B cell (primary cell): ENCODE results near the gene SLC2A4RG. TPM values are rescaled to one million over a fixed set of nuclear protein-coding genes. Genes with fewer than 3 reads are reported as not detected.

Source experiments
- polyA plus RNA-seq: library from polyadenylated mRNA; depleted of rRNA; stranded (reverse); fragments of >200 nt; gene quantifications from 2 replicates; pipeline ENCODE4 v1.2.3, GENCODE V29; 2012
- small RNA-seq: library from RNA; depleted of rRNA; stranded (forward); fragments of <200 nt; gene quantifications from one replicate; pipeline ENCODE3, GENCODE V24; 2012; ENCODE audit warnings: low replicate concordance, low read depth; ENCODE audit not compliant: insufficient read length
- total RNA-seq, 2 donors: library from RNA; stranded (reverse); fragments of 120-200 nt in 1 of 2; gene quantifications; 1 replicate in 1 of 2; 2 replicates in 1 of 2; pipeline versions ENCODE4 v1.2.3 to v1.2.4, GENCODE V29; 2013 to 2022

Gene SLC2A4RG
- total and polyA plus RNA-seq, 2 donors (not counting 1 experiment from before 2014, with no cell fraction given) = 39.7 to 49.4 TPM

Small RNAs within 50 kb of the gene (small RNA-seq; reads per million reads assigned to genes)
- not detected for gene LIME1
- gene TNFRSF6B = not detected

Other genes with a start within 250 kb of the SLC2A4RG start
- 1.8 and 2.2 TPM in 2 replicates for gene EEF1A2, start 240.7 kb upstream of the SLC2A4RG start, total RNA-seq
- gene EEF1A2, start 240.7 kb upstream of the SLC2A4RG start, polyA plus RNA-seq = 2.4 and 2.9 TPM in 2 replicates
- 149 and 162 TPM in 2 replicates for gene PPDPF, start 219.0 kb upstream of the SLC2A4RG start, total RNA-seq
- gene PPDPF, start 219.0 kb upstream of the SLC2A4RG start, polyA plus RNA-seq = 93.5 and 144 TPM in 2 replicates
- gene PTK6, start 202.4 kb upstream of the SLC2A4RG start, total RNA-seq = 0.75 and 0.86 TPM in 2 replicates
- 2.3 and 2.8 TPM in 2 replicates for gene PTK6, start 202.4 kb upstream of the SLC2A4RG start, polyA plus RNA-seq
- gene SRMS, start 192.0 kb upstream of the SLC2A4RG start, total RNA-seq = 0.17 and 0.27 TPM in 2 replicates
- 0.26 and 0.54 TPM in 2 replicates for gene SRMS, start 192.0 kb upstream of the SLC2A4RG start, polyA plus RNA-seq
- 3.8 and 5.1 TPM in 2 replicates for gene FNDC11, start 185.6 kb upstream of the SLC2A4RG start, total RNA-seq
- gene FNDC11, start 185.6 kb upstream of the SLC2A4RG start, polyA plus RNA-seq = 32.3 and 34.2 TPM in 2 replicates
- 52.6 and 53.7 TPM in 2 replicates for gene HELZ2, start 165.5 kb upstream of the SLC2A4RG start, total RNA-seq
- gene HELZ2, start 165.5 kb upstream of the SLC2A4RG start, polyA plus RNA-seq = 36.3 and 40.6 TPM in 2 replicates
- 24.5 and 26.1 TPM in 2 replicates for gene GMEB2, start 112.7 kb upstream of the SLC2A4RG start, total RNA-seq
- 17.7 and 26.3 TPM in 2 replicates for gene GMEB2, start 112.7 kb upstream of the SLC2A4RG start, polyA plus RNA-seq
- 32.2 and 35.0 TPM in 2 replicates for gene STMN3, start 86.4 kb upstream of the SLC2A4RG start, total RNA-seq
- gene STMN3, start 86.4 kb upstream of the SLC2A4RG start, polyA plus RNA-seq = 56.4 and 59.4 TPM in 2 replicates
- gene RTEL1, start 81.5 kb upstream of the SLC2A4RG start, total RNA-seq = 32.6 and 35.3 TPM in 2 replicates
- gene RTEL1, start 81.5 kb upstream of the SLC2A4RG start, polyA plus RNA-seq = 15.1 and 21.2 TPM in 2 replicates
- gene TNFRSF6B, start 43.1 kb upstream of the SLC2A4RG start, total RNA-seq = not detected in 2 replicates
- gene TNFRSF6B, start 43.1 kb upstream of the SLC2A4RG start, polyA plus RNA-seq = 6.7 and 7.8 TPM in 2 replicates
- gene ARFRP1, start 31.8 kb upstream of the SLC2A4RG start, total RNA-seq = 73.3 and 75.5 TPM in 2 replicates
- gene ARFRP1, start 31.8 kb upstream of the SLC2A4RG start, polyA plus RNA-seq = 41.0 and 42.1 TPM in 2 replicates
- 46.1 and 47.5 TPM in 2 replicates for gene ZGPAT, start 31.7 kb upstream of the SLC2A4RG start, total RNA-seq
- gene ZGPAT, start 31.7 kb upstream of the SLC2A4RG start, polyA plus RNA-seq = 62.1 and 71.7 TPM in 2 replicates
- 14.5 and 14.8 TPM in 2 replicates for gene LIME1, start 3.1 kb upstream of the SLC2A4RG start, total RNA-seq
- 63.0 and 95.2 TPM in 2 replicates for gene LIME1, start 3.1 kb upstream of the SLC2A4RG start, polyA plus RNA-seq
- 0.64 and 1.6 TPM in 2 replicates for gene ZBTB46, start 91.5 kb downstream of the SLC2A4RG start, total RNA-seq
- 0.16 and 0.30 TPM in 2 replicates for gene ZBTB46, start 91.5 kb downstream of the SLC2A4RG start, polyA plus RNA-seq
- not detected in 2 replicates for gene ABHD16B, start 121.7 kb downstream of the SLC2A4RG start, total RNA-seq
- gene ABHD16B, start 121.7 kb downstream of the SLC2A4RG start, polyA plus RNA-seq = not detected in 2 replicates
- 41.1 and 41.3 TPM in 2 replicates for gene TPD52L2, start 125.5 kb downstream of the SLC2A4RG start, total RNA-seq
- 39.9 and 45.6 TPM in 2 replicates for gene TPD52L2, start 125.5 kb downstream of the SLC2A4RG start, polyA plus RNA-seq
- gene DNAJC5, start 155.3 kb downstream of the SLC2A4RG start, total RNA-seq = 32.6 and 33.3 TPM in 2 replicates
- 12.2 and 13.4 TPM in 2 replicates for gene DNAJC5, start 155.3 kb downstream of the SLC2A4RG start, polyA plus RNA-seq
- gene UCKL1, start 216.6 kb downstream of the SLC2A4RG start, total RNA-seq = 104 and 106 TPM in 2 replicates
- gene UCKL1, start 216.6 kb downstream of the SLC2A4RG start, polyA plus RNA-seq = 184 and 199 TPM in 2 replicates
- 10.4 and 10.5 TPM in 2 replicates for gene ZNF512B, start 230.2 kb downstream of the SLC2A4RG start, total RNA-seq
- 5.5 and 8.8 TPM in 2 replicates for gene ZNF512B, start 230.2 kb downstream of the SLC2A4RG start, polyA plus RNA-seq
- gene SAMD10, start 239.9 kb downstream of the SLC2A4RG start, total RNA-seq = 9.8 and 12.7 TPM in 2 replicates
- gene SAMD10, start 239.9 kb downstream of the SLC2A4RG start, polyA plus RNA-seq = 27.4 and 34.2 TPM in 2 replicates
- gene PRPF6, start 241.4 kb downstream of the SLC2A4RG start, total RNA-seq = 79.7 and 82.9 TPM in 2 replicates
- gene PRPF6, start 241.4 kb downstream of the SLC2A4RG start, polyA plus RNA-seq = 31.7 and 32.1 TPM in 2 replicates